Fibroblast of villous mesenchyme (primary cell): ENCODE data around the gene KRT15. TPM values are rescaled to one million over a fixed set of nuclear protein-coding genes. Genes with fewer than 3 reads are reported as not detected.

Experiments
- DNase-seq: peaks from one replicate; pipeline ENCODE4 v3.0.0-alpha.2; 2010; ENCODE audit warnings: low read depth
- H3K4me3 ChIP-seq: 2 replicates; pipeline ENCODE4 v1.5.1; 2011; ENCODE audit warnings: low read depth, mild to moderate bottlenecking, low read length
- CTCF ChIP-seq: IDR thresholded peaks from 2 replicates; pipeline ENCODE4 v1.5.1; 2012; ENCODE audit warnings: low read depth, mild to moderate bottlenecking, low read length; ENCODE audit not compliant: insufficient read depth
- total RNA-seq: library from RNA; depleted of rRNA; stranded (reverse); fragments of >200 nt; gene quantifications from 2 replicates; pipeline ENCODE4 v1.2.3, GENCODE V29; 2012

Gene KRT15
- total RNA-seq, 1 donor = 0.43 TPM

- TF ChIP-seq CTCF = no peak
- no peak for DNase-seq
- H3K4me3 ChIP-seq = no peak overlapping the region
Measured at GRCh38 chr17:41498276-41498675, 20.4 kb downstream of the KRT15 start.

GRCh38 chr17:41496803-41497484 is 21.7 kb downstream of the KRT15 start:
- peak; percentile 89 for TF ChIP-seq CTCF
- no peak overlapping the region for H3K4me3 ChIP-seq
- DNase-seq = peak; percentile 87

- DNase-seq = peak; percentile 23
- no peak for TF ChIP-seq CTCF
Measured at GRCh38 chr17:41494524-41494923, 24.2 kb downstream of the KRT15 start.

GRCh38 chr17:41492771-41493170 is 25.9 kb downstream of the KRT15 start:
- no peak overlapping the region for H3K4me3 ChIP-seq
- peak; percentile 40 for DNase-seq
- no peak for TF ChIP-seq CTCF

More at GRCh38 chr17:41494524-41494923, 24.2 kb downstream of the KRT15 start:
- H3K4me3 ChIP-seq = no peak overlapping the region

- DNase-seq = peak; percentile 90
- no peak for TF ChIP-seq CTCF
- H3K4me3 ChIP-seq = no peak overlapping the region
Measured at GRCh38 chr17:41492351-41492750, 26.3 kb downstream of the KRT15 start.

- no peak overlapping the region for H3K4me3 ChIP-seq
- DNase-seq = no peak
- no peak for TF ChIP-seq CTCF
Measured at GRCh38 chr17:41491476-41491875, 27.2 kb downstream of the KRT15 start.
